Limb (tissue), 2 donors: ENCODE data around the gene NACC1.

ENCODE experiments used
- DNase-seq, 2 donors: peaks; one replicate each; pipeline ENCODE4 v3.0.0-alpha.2; 2016; ENCODE audit errors: extremely low spot score in 2 of 2

The NACC1 gene

DNA sequence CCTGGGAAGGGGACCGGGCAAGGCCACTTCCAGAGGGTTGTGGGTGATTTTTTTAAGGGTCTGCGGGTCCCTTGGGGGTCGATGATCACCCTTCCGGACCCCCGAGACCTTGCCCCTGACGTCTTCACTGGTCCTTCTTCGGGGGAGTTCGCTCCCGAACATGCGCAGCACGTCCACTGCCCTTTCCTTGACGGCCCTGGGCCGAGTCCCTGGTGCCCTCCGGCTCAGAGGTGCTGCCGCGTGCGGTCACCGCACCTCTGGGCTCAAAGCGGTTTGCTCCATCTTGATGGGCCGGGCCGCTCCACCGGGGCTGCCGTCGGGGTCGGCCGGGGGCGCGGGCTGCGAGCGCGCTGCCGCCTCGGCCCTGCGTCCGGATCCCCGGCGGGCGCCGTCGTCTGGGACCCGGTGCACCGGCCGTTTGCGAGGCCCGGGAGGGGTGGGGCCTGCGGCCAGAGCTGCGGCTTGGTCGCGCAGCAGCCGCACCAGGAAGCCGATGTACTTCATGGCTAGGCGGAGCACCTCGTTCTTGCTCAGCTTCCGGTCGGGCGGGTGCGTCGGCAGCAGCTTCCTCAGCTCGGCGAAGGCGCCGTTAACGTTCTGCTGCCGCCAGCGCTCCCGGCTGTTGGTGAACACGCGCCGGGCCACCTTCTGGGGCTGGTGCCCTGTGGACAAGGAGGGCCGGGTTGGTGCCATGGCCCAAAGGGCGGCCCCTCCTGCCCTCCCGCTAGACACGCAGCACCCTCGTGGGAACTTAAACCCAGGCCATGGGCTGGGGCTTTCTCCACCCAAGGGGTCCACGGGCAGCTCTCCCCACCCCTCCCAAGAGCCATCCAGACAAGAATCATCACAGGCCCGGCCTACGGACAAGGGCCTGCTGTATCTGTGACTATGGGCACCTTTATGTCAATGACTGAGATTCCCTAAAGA, 18.7 kb upstream of the NACC1 start:
- DNase-seq: peak in 1 of 2 donors; percentile 71

- DNase-seq: no peak
Measured at GRCh38 chr19:13100031-13100588, 18.0 kb upstream of the NACC1 start.

GRCh38 chr19:13100841-13101589, 17.0 kb upstream of the NACC1 start:
- peak in 1 of 2 donors; percentile 41 for DNase-seq

DNA sequence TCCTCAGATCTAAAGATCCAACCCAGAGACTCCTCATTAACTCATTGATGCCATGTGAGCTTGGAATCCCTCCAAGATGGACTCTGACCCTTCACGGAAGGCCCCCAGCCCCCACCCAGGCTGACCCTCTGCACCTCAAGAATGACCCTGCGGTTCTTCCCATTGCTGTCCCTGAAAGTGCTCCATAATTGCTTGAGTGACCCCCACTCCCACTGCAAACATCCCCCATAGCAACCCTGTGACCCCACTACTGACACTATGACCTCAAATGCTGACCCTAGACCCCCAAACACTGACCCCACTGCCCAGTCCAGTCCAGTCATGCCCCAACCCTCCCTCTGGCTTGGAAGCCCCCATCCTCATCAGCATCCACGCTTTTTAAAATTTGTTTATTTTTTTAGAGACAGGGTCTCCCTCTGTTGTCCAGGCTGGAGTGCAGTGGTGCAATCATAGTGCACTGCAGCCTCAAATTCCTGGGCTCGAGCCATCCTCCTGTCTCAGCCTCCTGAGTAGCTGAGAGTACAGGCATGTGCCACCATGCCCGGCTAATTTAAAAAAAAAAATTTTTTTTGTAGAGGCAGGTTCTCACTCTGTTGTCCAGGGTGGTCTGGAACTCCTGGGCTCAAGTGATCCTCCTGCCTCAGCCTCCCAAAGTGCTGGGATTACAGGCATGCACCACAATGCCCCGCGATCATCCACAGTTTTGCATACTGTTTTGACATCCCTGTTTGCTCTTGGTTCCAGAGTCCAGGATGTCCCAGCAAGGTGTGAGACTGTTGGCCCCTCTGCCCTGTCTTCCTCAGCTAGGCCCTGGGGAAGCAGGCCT, 16.3 kb upstream of the NACC1 start:
- peak in 1 of 2 donors; percentile 26 for DNase-seq

GRCh38 chr19:13102416-13102665, 15.7 kb upstream of the NACC1 start:
- DNase-seq: no peak

DNA sequence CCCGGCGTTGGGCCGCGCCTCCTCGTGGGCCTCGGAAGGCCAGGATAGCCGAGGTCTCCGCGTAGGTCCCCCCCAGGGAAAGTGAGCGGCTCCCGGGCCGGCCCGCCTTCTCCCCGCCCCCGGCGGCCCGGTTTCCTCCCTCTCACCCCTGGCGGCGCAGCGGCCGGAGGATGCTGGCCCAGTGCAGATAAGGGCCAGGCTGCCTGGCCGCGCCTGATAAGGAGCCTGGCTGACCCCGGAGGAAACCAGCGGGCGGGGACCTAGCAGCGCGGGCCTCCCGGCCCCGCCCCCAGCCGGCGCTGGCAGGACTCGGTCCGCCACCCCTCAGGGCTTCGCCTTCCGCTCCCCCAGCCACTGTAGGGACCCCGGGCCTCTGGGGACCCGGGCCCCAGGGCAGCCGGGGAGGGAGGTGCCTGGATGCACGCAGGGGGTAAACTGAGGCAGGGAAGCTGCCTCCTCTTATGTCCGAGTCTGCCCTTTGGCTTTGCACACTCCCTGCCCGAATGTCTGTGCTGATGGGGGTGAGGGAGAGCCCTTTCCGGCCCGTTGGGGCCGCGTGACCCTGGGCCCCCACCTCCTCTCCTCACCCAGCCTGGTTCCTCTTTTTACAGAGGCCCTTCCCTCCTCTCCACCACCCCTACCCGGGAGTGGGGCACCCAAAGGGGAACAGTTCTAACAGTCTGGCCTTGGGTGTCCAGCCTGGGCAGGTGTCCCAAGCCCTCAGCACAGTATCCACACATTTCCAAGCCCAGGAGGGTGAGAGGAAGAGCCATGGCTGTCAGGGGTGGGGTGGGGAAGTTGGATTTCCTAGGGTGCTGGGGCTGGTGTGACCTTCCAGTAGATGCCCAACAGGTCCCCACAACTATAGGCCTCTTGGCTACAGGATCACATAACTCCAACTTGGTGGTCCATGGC, 15.1 kb upstream of the NACC1 start, which contains the start of gene LYL1:
Gene LYL1, minus strand, starts transcription at position 193 of the 915 bp plus-strand sequence. CDS start 1,687 bp downstream, outside the sequence.
- DNase-seq: peak in 1 of 2 donors; percentile 63

GRCh38 chr19:13103581-13104359, 14.3 kb upstream of the NACC1 start:
- DNase-seq: no peak

DNA sequence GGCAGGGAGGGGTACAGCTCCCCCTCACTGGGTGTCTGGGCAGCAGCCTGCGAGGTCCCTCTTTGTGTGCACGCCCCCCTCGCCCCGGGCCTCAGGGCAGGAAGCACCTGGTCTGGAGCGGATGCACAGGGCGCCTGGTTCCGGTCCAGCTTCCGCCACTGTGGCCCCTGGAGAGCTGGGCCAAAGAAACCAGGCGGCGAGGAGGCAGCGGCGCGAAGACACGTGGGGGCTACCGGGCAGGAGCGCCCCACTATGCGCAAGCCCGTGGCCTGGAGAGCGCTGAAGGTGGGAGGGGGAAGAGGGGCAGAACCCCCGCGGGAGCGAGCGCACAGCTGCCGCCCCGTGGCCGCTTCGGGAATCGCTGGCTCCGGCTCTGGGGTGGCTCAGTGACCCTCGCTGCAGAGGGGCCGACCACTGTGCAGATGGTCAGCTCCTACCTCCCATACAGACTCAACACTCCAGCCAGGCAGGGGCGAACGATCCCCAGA, 13.7 kb upstream of the NACC1 start:
- DNase-seq: peak in 1 of 2 donors; percentile 70

DNA sequence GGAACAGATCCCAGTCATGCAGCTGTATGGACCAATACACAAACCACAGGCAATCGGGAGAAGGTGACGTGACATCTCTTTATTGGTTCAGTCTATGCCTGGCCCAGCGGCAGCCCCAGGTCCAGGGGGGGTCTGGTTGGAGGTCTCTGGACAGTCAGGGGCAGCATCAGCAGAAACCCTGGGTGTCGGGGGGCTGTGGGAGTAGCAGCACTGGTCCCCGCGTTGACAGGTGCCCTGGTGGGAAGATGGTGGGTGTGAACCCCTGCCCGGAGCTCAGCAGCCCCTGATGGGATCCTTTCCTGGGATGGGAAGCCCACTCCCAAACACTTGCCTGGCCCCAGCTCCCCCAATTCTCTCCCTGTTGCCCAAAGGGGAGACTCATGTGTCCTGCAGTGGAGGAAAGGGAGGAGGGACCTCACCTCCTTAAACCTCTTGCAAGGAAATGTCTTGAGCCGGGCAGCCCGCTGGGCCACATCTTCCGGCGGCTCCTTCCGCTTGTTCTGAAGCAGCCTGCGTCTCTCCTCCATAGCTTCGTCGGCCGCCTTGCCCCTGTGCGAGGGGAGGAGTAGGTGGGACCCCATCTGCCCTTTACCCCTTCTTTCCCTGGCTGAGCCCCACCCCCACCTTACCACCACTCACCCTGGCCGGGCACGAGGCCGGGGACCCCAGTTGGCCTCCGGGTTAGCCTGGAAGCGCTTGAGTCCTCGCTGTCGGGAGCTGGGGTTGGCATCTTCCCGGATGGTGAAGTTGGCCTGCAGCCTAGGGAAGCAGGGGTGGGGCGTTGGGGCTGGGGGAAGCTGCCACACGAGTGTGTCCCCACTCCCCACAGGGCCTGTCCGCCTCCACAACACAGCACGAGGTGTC, 13.0 kb upstream of the NACC1 start:
- DNase-seq: no peak

DNA sequence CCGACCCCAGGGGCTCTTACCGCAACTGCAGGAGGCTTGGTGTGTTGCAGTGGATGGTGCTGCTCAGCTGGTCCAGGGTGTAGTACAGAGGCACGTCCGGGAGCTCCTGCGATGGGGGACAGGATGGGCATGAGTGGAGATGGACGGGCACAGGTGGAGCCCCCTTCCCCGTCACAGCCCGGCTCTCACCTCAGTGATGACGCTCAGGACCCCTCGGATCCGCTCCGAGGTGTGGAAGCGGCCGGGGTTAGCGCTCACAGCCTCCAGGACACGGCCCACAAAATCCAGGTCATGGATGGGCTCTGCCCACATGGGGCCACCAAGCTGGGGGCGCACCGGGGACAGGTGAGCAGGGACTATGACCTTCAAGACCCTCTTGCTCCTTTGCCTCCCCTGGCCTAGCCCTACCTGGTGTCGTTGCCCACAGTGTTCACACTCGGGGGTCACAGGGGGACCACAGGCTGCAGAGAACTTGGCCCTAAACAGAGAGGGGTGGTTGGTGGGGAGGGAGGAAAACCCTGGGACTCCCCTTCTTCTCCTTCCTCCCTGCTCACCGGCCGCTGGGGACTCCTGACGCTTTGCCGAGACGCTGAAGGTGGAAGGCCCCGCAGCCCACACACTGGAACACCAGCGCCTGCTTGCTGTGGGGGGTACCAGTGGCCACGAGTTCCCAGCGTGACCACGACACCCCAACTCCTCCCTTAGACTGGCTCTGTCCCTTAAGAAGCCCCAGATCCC, 8.5 kb upstream of the NACC1 start:
- DNase-seq: no peak

DNA sequence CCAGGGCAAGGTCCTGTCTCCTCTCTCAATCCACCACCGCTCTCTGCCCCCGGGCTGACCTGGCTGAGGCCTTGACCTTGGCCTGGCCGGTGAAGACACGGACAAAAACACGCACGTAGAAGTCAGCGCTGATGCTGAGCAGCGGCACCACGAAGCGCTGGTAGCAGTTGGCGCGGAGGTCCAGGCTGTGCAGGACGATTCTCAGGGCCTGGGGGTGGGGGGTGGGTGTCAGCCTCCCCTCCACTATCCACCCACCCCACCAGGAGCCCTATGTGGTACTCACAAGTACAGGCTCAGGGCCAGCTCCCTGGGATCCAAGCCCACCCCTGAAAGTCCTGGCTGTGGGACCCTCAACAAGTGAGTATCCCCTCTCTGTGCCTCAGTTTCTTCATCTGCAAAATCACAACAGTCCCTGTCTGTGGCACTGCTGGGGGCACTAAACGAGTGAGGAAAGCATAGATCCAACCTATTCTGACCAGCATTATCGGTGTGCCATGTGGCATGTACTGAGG, 7.9 kb upstream of the NACC1 start:
- no peak for DNase-seq

GRCh38 chr19:13112555-13112954, 5.5 kb upstream of the NACC1 start:
- no peak for DNase-seq

- no peak for DNase-seq
Measured at GRCh38 chr19:13115936-13116281, 2.2 kb upstream of the NACC1 start.

GRCh38 chr19:13116282-13117175, 1.5 kb upstream of the NACC1 start, which contains the start of gene TRMT1:
TSS of gene TRMT1 (minus strand) at chr19:13116740. CDS start at chr19:13116399, 341 bp downstream.
- peak; percentile 89 to 93 for DNase-seq

DNA sequence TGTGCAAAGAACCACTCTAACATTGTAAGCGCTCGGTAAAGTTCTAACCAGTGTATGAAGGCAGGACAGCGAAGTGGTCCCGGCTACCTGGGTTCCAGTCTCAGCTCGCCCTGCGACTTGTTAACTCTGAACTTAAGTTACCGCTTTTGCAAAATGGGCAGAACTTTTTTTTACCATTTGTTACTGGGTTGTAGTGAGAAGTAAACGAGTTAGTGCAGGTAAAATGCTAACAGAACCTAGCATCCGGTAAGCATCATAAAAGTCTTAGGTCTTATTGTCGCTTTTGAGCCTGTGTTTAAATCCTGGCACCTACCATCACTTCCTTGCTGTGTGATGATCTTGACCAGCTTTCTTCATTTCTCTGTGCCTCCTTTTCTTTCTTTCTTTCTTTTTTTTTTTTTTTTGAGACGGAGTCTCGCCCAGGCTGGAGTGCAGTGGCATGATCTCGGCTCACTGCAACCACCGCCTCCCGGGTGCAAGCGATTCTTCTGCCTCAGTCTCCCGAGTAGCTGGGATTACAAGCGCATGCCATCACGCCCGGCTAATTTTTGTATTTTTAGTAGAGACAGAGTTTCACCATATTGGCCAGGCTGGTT, 790 bp upstream of the NACC1 start:
- no peak for DNase-seq
